Measurements from ENCODE around the gene GCAT.

GCAT gene

DNA sequence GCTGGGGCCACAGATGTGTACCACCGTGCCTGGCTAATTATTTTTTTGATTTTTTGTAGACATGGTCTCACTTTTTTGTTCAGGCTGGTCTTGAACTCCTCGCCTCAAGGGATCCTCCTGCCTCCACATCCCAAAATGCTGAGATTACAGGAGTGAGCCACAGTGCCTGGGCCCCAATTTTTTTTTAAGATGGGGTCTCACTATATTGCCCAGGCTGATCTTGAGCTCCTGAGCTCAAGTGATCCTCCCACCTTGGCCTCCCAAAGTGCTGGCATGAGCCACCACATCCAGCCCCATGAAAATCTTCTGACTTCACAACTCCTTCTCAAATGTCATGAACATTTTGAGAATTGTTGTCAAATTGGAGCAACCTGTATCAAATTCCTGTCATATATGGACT is 38.7 kb downstream of the GCAT start:
- DNase-seq = no peak

DNA sequence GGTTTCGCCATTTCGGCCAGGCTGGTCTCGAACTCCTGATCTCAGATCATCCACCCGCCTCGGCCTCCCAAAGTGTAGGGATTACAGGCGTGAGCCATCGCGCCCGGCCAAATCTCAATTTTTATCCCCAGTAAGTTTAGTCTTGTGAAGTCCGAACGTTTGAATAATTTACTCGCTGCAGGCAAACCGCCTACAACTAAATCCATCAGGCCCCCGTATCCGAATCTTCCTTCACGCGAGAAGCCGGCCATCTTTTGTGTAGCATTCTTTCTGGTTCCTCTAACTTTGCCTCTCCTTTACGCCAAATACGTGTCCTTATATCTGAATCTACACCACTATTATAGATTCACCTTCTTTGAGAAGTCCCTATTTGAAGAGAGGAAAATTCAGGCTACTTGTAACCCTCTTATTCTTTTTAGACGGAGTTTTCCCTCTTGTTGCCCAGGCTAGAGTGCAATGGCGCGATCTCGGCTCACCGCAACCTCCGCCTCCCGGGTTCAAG is 40.9 kb downstream of the GCAT start:
- DNase-seq = peak in 1 of 2 experiments; percentile 25

DNA sequence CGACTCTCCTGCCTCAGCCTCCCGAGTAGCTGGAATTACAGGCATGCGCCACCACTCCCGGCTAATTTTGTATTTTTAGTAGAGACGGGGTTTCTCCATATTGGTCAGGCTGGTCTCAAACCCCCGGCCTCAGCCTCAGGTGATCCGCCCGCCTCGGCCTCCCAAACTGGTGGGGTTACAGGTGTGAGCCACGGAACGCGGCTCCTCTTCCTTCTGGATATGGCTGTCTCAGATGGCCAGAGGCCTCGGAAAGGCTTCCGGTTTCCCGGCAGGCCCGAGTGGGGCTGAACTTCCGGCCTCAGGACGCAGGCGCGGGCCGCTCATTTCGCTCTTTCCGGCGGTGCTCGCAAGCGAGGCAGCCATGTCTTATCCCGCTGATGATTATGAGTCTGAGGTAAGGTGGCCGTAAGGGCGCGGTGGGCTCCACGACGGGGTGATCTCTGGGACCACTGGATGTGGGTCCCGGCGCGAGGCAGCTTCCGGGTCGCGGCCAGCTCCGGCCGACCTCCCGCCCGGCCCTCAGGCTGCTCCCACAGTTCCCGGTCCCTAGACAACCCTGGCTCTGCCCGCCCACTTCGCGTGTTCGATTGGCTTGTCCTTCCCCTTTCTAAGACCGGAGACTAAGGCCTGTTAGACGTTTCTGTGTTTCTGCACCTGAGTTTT is 41.5 kb downstream of the GCAT start, which contains the start of gene EIF3L:
TSS of gene EIF3L (plus strand) at position 331 of the 663 bp plus-strand sequence. CDS start at position 362, 31 bp downstream.
- DNase-seq = peak; percentile 88 to 92

DNA sequence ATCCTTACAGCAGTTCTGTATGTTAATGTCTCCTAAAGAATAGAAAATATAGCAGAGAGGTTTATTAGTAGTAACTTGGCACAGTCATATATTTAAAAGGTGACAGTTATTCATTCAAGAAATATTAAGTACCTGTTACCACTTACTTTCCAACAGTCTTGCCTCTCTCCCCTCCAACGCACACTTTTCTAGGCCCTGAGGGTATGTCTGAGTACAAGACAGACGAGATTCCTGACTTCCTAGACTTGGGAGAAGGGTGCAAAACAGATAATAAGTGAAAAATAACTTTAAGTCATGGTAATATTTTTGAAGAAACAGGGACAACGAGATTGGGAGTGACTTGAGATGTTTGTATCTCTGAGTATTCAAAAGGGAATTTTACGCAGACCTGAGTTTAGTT is 43.1 kb downstream of the GCAT start:
- DNase-seq = no peak

DNA sequence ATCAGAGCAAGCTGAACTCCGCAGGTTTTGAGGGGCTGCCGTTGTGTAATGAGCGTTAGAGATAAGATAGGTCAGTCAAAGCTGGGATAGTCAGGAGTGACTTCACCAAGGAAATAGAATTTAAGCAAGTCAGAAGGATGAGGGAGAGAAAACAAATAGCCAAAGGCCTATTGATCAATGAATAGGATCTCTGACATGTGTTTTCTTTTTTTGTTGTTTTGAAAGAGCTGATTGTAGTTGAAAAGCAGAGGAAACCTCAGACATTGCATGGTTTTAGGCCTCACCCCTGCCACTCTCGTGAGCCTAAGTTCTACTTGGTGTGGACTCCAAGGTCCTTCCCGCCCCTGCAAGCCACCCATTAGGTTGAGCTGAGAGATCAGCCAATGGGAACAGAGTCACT is 44.7 kb downstream of the GCAT start:
- no peak for DNase-seq

DNA sequence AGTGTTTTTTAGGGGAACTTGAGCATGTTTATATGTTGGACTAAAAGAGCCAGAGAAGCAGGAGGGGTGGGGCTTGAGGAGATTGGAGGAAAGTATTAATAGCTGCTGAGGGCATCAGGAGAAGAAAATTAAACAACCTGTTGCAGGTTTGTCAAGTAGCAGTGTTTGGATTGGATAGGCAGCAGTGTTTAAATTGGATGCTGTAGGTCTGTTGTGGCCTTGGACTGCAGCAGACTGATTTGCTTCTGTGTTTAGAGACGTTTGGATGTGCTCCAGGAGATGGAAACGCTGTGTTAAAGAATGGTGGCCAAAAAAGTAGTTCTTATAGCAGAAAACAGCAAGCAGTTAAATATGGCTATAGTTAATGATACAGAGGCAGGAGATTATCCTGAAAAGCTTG is 47.2 kb downstream of the GCAT start:
- DNase-seq = no peak

DNA sequence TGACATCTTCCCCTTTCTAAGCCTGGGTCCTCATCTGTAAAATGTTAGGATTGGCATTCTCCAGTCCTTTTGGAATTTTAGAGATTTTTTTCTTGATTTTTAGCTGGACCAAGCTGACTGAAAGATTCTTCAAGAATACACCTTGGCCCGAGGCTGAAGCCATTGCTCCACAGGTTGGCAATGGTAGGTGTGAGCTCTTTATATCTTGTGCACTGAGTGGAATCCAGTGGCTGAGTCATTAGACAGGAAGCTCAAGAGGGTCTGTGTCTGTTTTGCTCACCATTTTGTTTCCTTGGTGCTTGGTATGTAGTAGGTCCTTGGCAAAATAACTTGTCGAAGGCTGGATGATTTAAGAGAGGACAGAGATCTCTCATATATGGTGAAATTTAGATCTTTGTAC is 47.7 kb downstream of the GCAT start:
- DNase-seq = no peak

DNA sequence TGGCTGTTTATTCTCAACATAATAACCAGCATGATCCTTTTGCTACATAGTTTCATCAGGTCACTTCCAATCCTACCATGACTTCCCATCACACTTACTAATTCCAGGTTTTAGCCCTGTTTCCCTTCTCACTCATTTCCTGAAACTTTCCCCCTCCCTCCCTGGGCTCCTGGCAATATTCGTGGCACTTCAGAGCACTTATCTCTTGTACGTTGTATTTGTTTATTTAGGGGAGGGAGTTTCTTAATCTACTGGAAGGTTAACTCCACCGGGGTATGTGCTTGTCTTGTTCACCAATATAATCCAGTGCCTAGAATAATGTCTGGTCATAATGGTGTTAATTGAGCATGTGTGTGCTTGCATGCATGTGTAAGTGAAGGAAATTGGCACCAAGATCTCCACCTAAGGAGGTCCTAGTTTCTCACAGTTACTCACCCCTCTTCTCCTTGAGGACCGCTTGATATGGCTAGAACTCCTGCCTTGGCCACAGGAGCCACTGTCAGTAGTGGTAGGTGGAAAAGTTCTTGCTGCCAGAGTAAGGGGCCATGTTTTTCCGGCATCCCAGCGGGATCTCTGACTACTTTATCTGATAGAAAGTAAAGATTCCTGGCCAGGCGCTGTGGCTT is 53.2 kb downstream of the GCAT start:
- DNase-seq = no peak

DNA sequence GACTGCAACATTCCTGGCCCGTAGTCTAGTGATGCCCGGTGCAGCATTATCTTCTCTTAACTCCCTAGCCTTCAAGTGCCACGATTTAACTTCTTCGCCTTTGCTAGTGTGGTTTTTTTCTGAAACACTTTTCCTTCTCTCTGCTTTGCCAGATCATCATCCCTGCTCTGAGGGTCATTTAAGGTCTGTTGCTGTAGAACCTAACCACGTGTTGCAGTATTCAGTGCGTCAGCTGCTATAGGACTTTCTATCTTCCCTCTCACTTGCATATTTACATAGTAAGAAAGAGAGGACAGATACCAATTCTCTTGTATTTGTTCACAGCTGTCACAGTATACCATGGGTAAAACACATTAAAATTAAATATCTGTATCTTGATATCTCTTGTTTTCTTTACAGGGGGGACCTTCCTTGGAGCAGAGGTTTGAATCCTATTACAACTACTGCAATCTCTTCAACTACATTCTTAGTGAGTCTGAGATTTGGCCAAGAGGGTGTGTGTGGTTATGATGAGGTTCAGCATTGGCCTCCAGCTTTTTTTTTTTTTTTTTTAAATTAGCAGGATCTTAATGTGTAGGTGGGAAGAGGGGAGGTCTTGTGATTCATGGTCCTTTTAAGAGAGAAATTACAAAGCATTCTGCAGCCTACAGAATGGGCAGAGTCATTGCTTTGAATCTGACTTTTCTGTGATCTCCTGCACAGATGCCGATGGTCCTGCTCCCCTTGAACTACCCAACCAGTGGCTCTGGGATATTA is 55.0 kb downstream of the GCAT start:
- no peak for DNase-seq

DNA sequence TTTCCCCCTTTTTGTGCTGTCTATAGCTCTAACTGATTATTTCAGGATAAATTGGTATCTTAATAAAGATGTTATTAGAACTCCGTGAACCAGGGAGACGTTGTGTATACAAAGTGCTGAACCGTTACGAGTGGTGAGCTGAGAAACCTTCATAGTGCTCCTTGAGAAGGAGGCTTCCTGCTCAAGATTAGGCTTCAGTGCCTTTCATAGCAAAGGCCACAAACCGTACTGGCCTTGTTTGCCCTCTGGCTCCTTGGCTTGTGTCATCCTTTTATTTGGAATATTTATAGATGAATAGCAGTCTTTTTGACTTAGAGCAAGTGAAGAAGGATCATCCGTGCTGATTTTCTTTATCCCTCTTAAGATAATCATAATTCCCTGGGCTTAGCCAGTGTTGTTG is 57.8 kb downstream of the GCAT start:
- no peak for DNase-seq

Data from activated CD4-positive, alpha-beta T cell treated with anti-CD3 and anti-CD28 coated beads, Interleukin-2, amount 50 U/mL, for 48 hours (primary cell).